HG02973 (cell line): ENCODE results near the gene PLEKHS1.

ENCODE experiments used
- ATAC-seq: cut with Tn5 transposase; IDR thresholded peaks from one replicate; pipeline ENCODE4 v1.9.1; 2021; ENCODE audit warnings: moderate library complexity; ENCODE audit not compliant: unreplicated experiment

PLEKHS1 gene

GRCh38 chr10:113751181-113751732, at the start of gene PLEKHS1:
Gene PLEKHS1, plus strand, starts transcription at chr10:113751682. Its CDS starts 3,596 bp downstream, at chr10:113755278.
- ATAC-seq, result no peak

- peak; percentile 48 for ATAC-seq
These were observed 46.7 kb upstream of the PLEKHS1 start for GRCh38 chr10:113704637-113705343.

GRCh38 chr10:113705344-113705652, 46.2 kb upstream of the PLEKHS1 start:
- no peak for ATAC-seq

GRCh38 chr10:113706623-113707022, 44.9 kb upstream of the PLEKHS1 start:
- ATAC-seq, result no peak

GRCh38 chr10:113708640-113709039, 42.8 kb upstream of the PLEKHS1 start:
- ATAC-seq, result no peak

GRCh38 chr10:113709221-113709838, 42.2 kb upstream of the PLEKHS1 start:
- ATAC-seq, result no peak

GRCh38 chr10:113711142-113711541, 40.3 kb upstream of the PLEKHS1 start:
- ATAC-seq, result no peak

GRCh38 chr10:113712024-113712423, 39.5 kb upstream of the PLEKHS1 start:
- ATAC-seq, result no peak

- no peak for ATAC-seq
These were observed 38.5 kb upstream of the PLEKHS1 start for GRCh38 chr10:113712755-113713639.

GRCh38 chr10:113713640-113713982, 37.9 kb upstream of the PLEKHS1 start:
- no peak for ATAC-seq

- no peak for ATAC-seq
These were observed 35.2 kb upstream of the PLEKHS1 start for GRCh38 chr10:113716109-113716910.

GRCh38 chr10:113718969-113719822, 32.3 kb upstream of the PLEKHS1 start:
- ATAC-seq, result no peak

- no peak for ATAC-seq
These were observed 31.1 kb upstream of the PLEKHS1 start for GRCh38 chr10:113720386-113720785.

GRCh38 chr10:113732160-113732881, 19.2 kb upstream of the PLEKHS1 start:
- no peak for ATAC-seq

GRCh38 chr10:113732966-113733365, 18.5 kb upstream of the PLEKHS1 start:
- no peak for ATAC-seq

- no peak for ATAC-seq
These were observed 17.8 kb upstream of the PLEKHS1 start for GRCh38 chr10:113733635-113734034.

GRCh38 chr10:113735913-113736312, 15.6 kb upstream of the PLEKHS1 start:
- ATAC-seq, result peak; percentile 72

- ATAC-seq, result no peak
These were observed 14.9 kb upstream of the PLEKHS1 start for GRCh38 chr10:113736576-113736975.

GRCh38 chr10:113739031-113739430, 12.5 kb upstream of the PLEKHS1 start:
- ATAC-seq, result no peak
